ENCODE data around the gene CEP170.
"Not testable (repeated sequence)": the region's sequence is repeated elsewhere in the genome, so short reads cannot be mapped to it uniquely, and the experiment has no call there.

The CEP170 gene

GRCh38 chr1:243230914-243231313 lies 24.2 kb downstream of the CEP170 start:
- DNase-seq: no peak

DNA sequence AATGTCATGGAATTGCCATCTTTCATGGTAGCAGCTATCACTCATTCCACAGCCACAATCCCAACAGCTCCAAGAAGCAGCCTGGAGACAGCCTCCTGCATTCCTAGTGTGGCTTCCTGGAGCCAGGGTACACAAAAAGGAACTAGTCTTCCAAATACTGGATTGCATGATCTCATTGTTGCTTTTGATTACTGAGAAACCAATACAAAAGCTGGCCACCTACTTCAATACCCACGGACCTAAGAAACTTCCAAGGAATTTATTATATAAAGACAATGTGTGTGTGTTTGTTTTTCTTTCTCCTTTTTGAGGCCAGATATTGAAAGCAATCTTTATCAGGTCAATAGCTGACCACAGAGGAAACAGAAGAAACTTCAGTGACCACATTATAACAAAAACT lies 25.6 kb downstream of the CEP170 start:
- DNase-seq: no peak

- DNase-seq: no peak
These were observed 27.5 kb downstream of the CEP170 start for GRCh38 chr1:243227622-243228021.

- DNase-seq: no peak
These were observed 37.0 kb downstream of the CEP170 start for GRCh38 chr1:243218059-243218458.

GRCh38 chr1:243217349-243217748 lies 37.7 kb downstream of the CEP170 start:
- no peak for DNase-seq

GRCh38 chr1:243216741-243217140 lies 38.3 kb downstream of the CEP170 start:
- no peak for DNase-seq

GRCh38 chr1:243215276-243215875 lies 39.7 kb downstream of the CEP170 start:
- DNase-seq: not testable (repeated sequence)

GRCh38 chr1:243213045-243213787 lies 41.9 kb downstream of the CEP170 start:
- no peak for DNase-seq

- DNase-seq: not testable (repeated sequence)
These were observed 43.1 kb downstream of the CEP170 start for GRCh38 chr1:243211984-243212383.

- not testable (repeated sequence) for DNase-seq
These were observed 50.0 kb downstream of the CEP170 start for GRCh38 chr1:243205026-243205501.

DNA sequence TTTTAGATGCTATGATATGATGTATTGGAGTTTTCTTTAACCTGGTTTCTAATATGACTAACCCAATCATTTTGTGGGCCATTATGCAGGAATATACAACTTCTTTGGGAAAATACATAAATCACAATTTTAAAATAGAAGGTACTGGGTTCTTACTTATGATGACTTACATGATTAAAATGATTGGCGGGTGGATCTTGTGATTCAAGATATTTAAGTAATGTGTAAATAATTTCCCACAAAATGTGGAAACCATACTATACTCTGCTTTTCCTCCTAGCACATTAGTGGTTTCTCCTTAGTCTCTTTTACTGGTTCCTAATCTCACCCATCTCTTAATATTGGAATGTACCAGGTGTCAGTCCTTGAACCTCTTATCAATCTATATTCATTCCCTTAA lies 50.7 kb downstream of the CEP170 start:
- not testable (repeated sequence) for DNase-seq

DNA sequence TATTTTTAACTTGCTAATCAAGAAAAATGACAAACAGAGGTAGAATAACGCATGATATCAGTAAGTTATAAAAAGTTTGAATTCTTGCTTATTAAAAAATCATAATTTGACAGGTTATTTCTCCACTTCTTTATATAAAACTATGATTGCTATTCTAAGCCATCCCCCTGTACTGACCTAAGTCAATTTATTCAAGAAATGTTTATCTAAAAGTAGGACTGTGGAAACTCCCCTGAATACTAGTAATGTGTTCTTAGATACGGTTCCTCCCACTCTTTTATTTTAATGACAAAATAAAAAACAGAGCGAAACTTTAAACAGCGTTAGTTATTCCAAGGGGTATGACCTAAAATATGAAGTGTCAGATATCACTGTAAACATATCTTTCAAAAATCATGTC lies 51.9 kb downstream of the CEP170 start:
- DNase-seq: not testable (repeated sequence)

DNA sequence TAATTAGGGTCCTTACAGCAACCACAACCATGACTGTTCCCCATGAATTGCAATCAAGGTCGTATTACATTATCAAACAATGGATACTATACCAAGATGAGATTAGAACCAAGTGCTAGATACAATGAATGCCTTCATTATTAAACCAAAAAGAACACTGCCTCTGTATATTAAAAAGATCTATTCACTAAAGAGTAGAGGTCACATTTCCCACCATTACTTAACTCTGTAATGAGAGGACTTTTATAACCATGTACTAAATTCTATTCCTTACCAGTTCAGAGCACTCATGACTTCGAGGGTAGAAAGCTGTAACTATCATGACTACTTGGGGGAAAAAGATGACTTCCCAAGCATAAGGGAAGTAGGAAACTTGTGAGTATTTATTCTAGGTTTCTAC lies 53.8 kb downstream of the CEP170 start:
- not testable (repeated sequence) for DNase-seq

- DNase-seq: not testable (repeated sequence)
These were observed 57.6 kb downstream of the CEP170 start for GRCh38 chr1:243197524-243197923.

- not testable (repeated sequence) for DNase-seq
These were observed 61.8 kb downstream of the CEP170 start for GRCh38 chr1:243193330-243193729.

DNA sequence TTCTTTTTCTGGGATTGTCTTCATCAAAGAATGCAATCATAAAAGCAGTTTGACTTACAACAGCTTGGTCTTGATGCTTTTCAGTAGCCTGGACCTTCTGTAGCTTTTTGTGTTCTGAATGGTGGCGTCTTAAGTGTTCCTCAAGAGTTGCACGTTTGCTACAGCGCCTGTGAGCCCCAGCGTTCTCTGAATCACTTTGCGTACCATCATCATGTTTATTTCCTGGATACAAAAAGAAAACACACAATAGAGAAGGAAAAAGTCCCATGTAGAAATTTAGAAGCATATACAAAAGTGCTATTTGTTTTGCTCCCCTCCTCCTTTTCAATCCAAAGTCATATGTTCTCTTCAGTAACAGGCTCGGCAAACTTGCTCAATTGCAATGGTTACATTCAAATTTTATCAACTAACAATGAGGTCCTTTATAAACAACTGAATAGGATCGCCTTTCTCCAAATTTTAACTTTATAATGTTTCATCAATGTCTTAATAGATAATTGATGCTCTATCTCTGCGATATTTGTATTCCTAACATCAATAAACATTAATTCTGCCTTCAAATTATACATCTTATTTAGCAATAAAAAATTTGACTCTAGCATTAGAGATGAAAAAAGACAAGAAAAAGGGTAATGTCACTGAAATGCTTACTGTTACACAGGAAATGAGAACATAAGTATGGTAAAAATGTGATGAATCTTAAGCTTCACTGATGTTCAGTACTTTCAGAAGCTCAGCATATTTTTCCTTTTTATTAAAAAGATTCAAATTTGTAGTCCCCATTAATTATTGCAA lies 68.7 kb downstream of the CEP170 start:
- not testable (repeated sequence) for DNase-seq

DNA sequence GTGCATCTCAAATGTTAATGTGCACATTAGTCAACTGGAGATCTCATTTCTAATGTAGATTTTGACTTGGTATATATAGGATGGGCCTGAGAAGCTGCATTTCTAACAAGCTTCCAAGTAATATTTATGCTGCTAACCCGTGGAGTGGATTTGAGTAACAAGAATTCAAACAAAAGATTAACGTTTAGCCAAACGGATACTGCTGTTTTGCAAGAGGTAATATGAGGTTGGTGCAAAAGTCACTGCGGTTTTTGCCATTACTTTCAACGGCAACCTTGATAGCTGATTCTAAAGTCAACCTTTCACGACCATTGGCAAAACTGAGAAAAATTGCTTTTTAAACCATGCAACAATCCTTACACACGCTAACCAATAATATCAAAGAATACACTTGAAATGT lies 70.3 kb downstream of the CEP170 start:
- DNase-seq: not testable (repeated sequence)

GRCh38 chr1:243183661-243184060 lies 71.4 kb downstream of the CEP170 start:
- DNase-seq: not testable (repeated sequence)

GRCh38 chr1:243183176-243183575 lies 71.9 kb downstream of the CEP170 start:
- DNase-seq: not testable (repeated sequence)

DNA sequence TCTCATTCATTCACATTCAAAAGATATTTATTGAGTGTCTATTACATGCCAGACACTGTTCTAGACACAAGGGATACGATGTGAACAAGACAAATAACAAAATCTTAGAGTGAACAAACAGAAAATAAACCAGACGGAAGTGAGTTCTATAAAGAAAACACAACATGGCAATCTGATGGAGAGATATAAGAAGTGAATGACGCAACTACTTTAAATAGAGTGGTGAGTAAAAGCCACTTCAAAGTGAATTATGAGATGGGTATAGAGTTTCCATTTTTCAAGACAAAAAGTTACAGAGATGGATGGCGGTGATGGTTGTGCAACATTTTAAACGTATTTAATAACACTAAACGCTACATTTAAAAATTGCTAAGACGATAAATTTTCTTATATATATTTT lies 75.4 kb downstream of the CEP170 start:
- no peak for DNase-seq

DNA sequence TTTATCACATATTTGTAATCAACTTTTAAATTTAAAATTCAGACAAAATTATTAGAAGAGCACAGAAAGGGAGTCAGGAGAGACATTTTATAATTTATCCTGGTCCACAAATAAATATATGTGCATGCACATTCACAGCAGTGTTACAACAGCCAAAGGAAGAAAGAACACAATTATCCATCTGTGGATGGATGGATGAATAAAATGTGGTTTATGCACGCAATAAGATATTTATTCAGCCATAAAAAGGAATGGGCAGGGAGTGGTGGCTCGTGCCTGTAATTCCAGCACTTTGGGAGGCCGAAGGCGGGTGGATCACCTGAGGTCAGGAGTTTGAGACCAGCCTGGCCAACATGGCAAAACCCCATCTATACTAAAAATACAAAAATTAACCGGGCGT lies 77.3 kb downstream of the CEP170 start:
- not testable (repeated sequence) for DNase-seq

DNA sequence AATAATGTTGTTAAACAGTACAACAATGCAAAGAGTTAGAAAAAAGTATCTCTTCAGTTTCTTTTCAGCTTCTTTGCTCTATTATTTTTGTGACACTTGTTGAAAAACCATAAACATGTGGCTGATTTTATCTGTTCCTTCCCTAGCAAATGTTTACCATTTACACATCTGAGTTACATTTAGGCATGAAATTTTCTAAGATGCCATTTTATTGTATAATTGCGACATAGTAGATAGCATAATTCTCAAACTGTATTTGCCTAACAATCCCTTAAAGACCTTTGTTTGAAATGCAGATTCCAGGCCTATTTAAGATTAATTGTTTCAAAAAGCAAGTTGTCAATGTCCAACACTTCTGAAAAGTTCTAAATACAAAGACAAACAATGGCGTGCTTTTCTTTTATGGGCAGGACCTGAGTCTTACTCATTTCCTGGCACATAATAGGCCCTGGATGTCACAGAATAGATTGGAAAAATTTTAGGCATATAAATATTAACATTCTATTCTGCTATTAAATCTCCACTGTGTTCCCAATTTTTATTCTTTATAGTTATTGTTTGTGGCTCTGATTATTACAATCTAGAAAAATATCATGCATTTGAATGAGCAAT lies 81.2 kb downstream of the CEP170 start:
- DNase-seq: not testable (repeated sequence)

DNA sequence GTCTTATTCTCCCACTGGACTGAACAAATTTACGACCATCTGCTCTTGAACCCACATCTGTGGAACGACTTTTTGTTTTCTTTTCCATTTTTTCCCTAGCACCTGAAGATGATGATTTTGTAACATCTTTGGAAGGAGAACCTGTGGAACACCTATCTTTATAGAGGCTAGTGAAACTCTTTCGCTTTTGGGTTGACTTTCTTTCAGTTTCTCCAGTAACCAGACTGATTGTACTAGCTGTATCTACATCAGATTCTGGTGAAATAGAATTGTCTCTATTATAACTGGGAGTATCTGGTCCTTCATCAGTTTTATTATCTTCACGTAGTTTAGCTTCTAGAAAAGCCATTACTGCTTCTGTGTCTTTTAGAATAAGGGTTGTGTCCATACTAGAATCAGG lies 90.2 kb downstream of the CEP170 start:
- DNase-seq: not testable (repeated sequence)

Measured in GDM1 (cell line).